H1 (cell line): Measurements from ENCODE around the gene SCGB3A1. TPM values are rescaled to one million over a fixed set of nuclear protein-coding genes. Genes with fewer than 3 reads are reported as not detected.

Source experiments
- CTCF ChIA-PET: fragments of 300-600 bp; sonication (Branson Sonifier 250); formaldehyde crosslinking; loops from one replicate; lab custom pipeline; 2021; ENCODE audit not compliant: partially characterized antibody; lab: Charles Lee
- POLR2A ChIA-PET: fragments of 300-600 bp; sonication (Branson Sonifier 250); formaldehyde crosslinking; loops from one replicate; lab custom pipeline; 2021; ENCODE audit warnings: inconsistent platforms; ENCODE audit not compliant: partially characterized antibody; lab: Charles Lee
- DNase-seq, 2 experiments: peaks; one replicate each; pipeline versions ENCODE4 v3.0.0 to v3.0.0-alpha.2; 2010 to 2022; ENCODE audit warnings: low spot score in 2 of 2, low read depth in 1 of 2, mixed read lengths in 1 of 2
- FAIRE-seq: peaks from 2 replicates; lab custom pipeline; 2011; peaks lifted over from hg19 to GRCh38; lab: Jason Lieb, UNC
- H2AFZ ChIP-seq: 2 replicates; pipeline ENCODE4 v1.8.1; 2012; ENCODE audit warnings: low read length, inconsistent platforms
- H2AK5ac ChIP-seq: 2 replicates; pipeline ENCODE4 v1.6.1; 2013; ENCODE audit warnings: low read depth, low read length
- H2BK120ac ChIP-seq: replicated peaks from 2 replicates; pipeline ENCODE3; 2013; ENCODE audit warnings: low read depth, low read length, inconsistent platforms
- H2BK12ac ChIP-seq: 2 replicates; pipeline ENCODE4 v1.6.1; 2013; ENCODE audit warnings: low read depth, low read length
- H2BK15ac ChIP-seq: 2 replicates; pipeline ENCODE4 v1.6.1; 2013; ENCODE audit warnings: low read length
- H2BK20ac ChIP-seq: 2 replicates; pipeline ENCODE4 v1.6.1; 2013; ENCODE audit warnings: low read length
- H2BK5ac ChIP-seq: 2 replicates; pipeline ENCODE4 v1.6.1; 2013; ENCODE audit warnings: low read depth, low read length
- H3K14ac ChIP-seq: 2 replicates; pipeline ENCODE4 v1.6.1; 2013; ENCODE audit warnings: inconsistent platforms; ENCODE audit not compliant: insufficient read length
- H3K18ac ChIP-seq: 2 replicates; pipeline ENCODE4 v1.6.1; 2013; ENCODE audit warnings: low read length; ENCODE audit errors: extremely low read depth
- H3K23ac ChIP-seq: 2 replicates; pipeline ENCODE4 v1.6.1; 2013; ENCODE audit warnings: inconsistent platforms; ENCODE audit not compliant: insufficient read length
- H3K23me2 ChIP-seq: 2 replicates; pipeline ENCODE4 v1.6.1; 2013; ENCODE audit warnings: low read depth, low read length
- H3K27ac ChIP-seq: 2 replicates; pipeline ENCODE4 v1.6.1; 2011; ENCODE audit warnings: low read depth, low read length, inconsistent platforms
- H3K27me3 ChIP-seq, 4 experiments: replicated peaks in 1 of 4; 1 replicate in 1 of 4; 2 replicates in 3 of 4; pipeline versions ENCODE4 v1.6.1 to v1.8.1; 2011 to 2013; ENCODE audit warnings: low read length in 3 of 4, mild to moderate bottlenecking in 3 of 4, inconsistent platforms in 2 of 4, mixed read lengths in 2 of 4, moderate library complexity in 1 of 4; ENCODE audit not compliant: control insufficient read depth in 3 of 4, insufficient read depth in 3 of 4; ENCODE audit errors: extremely low read depth in 1 of 4
- H3K36me3 ChIP-seq, 4 experiments: 2 replicates each; pipeline versions ENCODE4 v1.6.1 to v1.8.1; 2011 to 2013; ENCODE audit warnings: mild to moderate bottlenecking in 4 of 4, low read length in 3 of 4, moderate library complexity in 2 of 4, control low read depth in 1 of 4, inconsistent platforms in 1 of 4; ENCODE audit not compliant: insufficient read depth in 4 of 4, control insufficient read depth in 2 of 4
- H3K4ac ChIP-seq: replicated peaks from 2 replicates; pipeline ENCODE3; 2013; ENCODE audit warnings: low read length, low read depth, mixed read lengths, inconsistent platforms; ENCODE audit not compliant: insufficient read length
- H3K4me1 ChIP-seq, 4 experiments: replicated peaks in 1 of 4; 1 replicate in 1 of 4; 2 replicates in 3 of 4; pipeline versions ENCODE4 v1.6.1 to v1.8.1; 2011 to 2013; ENCODE audit warnings: low read length in 3 of 4, inconsistent platforms in 2 of 4, mixed read lengths in 1 of 4; ENCODE audit not compliant: insufficient read depth in 4 of 4, control insufficient read depth in 3 of 4
- H3K4me2 ChIP-seq, 2 experiments: 2 replicates each; pipeline versions ENCODE4 v1.6.1 to v1.8.1; 2011 to 2013; ENCODE audit warnings: low read depth in 2 of 2, low read length in 2 of 2, control low read depth in 1 of 2, inconsistent platforms in 1 of 2, mild to moderate bottlenecking in 1 of 2; ENCODE audit not compliant: insufficient read depth in 1 of 2
- H3K4me3 ChIP-seq, 4 experiments: fragments of 200-600, 300-600 bp in 1 of 4; sonication (generic), shearing (Covaris generic), sonication (Bioruptor Twin) in 1 of 4; 2 replicates each; pipeline versions ENCODE4 v1.5.1 to v1.8.1; 2011 to 2016; ENCODE audit warnings: low read length in 4 of 4, low read depth in 3 of 4, control low read depth in 2 of 4, inconsistent platforms in 2 of 4, mild to moderate bottlenecking in 2 of 4, mixed read lengths in 1 of 4, moderate library complexity in 1 of 4; ENCODE audit not compliant: insufficient read depth in 2 of 4; ENCODE audit errors: extremely low read depth in 1 of 4
- H3K56ac ChIP-seq: replicated peaks from 2 replicates; pipeline ENCODE3; 2013; ENCODE audit warnings: low read depth, mild to moderate bottlenecking, mixed read lengths, low read length, inconsistent platforms; ENCODE audit not compliant: insufficient read length
- H3K79me1 ChIP-seq: 2 replicates; pipeline ENCODE4 v1.6.1; 2013; ENCODE audit warnings: low read depth, low read length, control low read depth
- H3K79me2 ChIP-seq, 2 experiments: 2 replicates each; pipeline versions ENCODE4 v1.6.1 to v1.8.1; 2012 to 2013; ENCODE audit warnings: low read length in 2 of 2, mild to moderate bottlenecking in 2 of 2, inconsistent platforms in 1 of 2; ENCODE audit not compliant: insufficient read depth in 2 of 2, control insufficient read depth in 1 of 2
- H3K9ac ChIP-seq, 4 experiments: replicated peaks in 1 of 4; 1 replicate in 1 of 4; 2 replicates in 3 of 4; pipeline versions ENCODE4 v1.6.1 to v1.8.1; 2011 to 2013; ENCODE audit warnings: low read depth in 3 of 4, low read length in 3 of 4, control low read depth in 2 of 4, mild to moderate bottlenecking in 2 of 4, moderate library complexity in 2 of 4, inconsistent platforms in 1 of 4; ENCODE audit errors: extremely low read depth in 1 of 4
- H3K9me3 ChIP-seq, 2 experiments: 2 replicates each; pipeline versions ENCODE4 v1.6.1 to v1.8.1; 2012 to 2013; ENCODE audit warnings: mild to moderate bottlenecking in 2 of 2, moderate library complexity in 2 of 2, control low read depth in 1 of 2, inconsistent platforms in 1 of 2, low read depth in 1 of 2, low read length in 1 of 2, mixed read lengths in 1 of 2; ENCODE audit not compliant: insufficient read depth in 2 of 2
- H4K20me1 ChIP-seq, 2 experiments: replicated peaks in 1 of 2; 2 replicates each; pipeline versions ENCODE3 to v1.8.1; 2011 to 2013; ENCODE audit warnings: inconsistent platforms in 2 of 2, low read length in 2 of 2, mild to moderate bottlenecking in 1 of 2; ENCODE audit not compliant: insufficient read depth in 2 of 2, control insufficient read depth in 1 of 2
- H4K5ac ChIP-seq: 2 replicates; pipeline ENCODE4 v1.6.1; 2013; ENCODE audit warnings: low read length, low read depth, mixed read lengths, inconsistent platforms; ENCODE audit not compliant: insufficient read length
- H4K8ac ChIP-seq: 2 replicates; pipeline ENCODE4 v1.8.0; 2013; ENCODE audit warnings: mild to moderate bottlenecking, moderate library complexity, low read length, inconsistent platforms; ENCODE audit not compliant: insufficient read depth; ENCODE audit errors: extremely low read depth
- H4K91ac ChIP-seq: replicated peaks from 2 replicates; pipeline ENCODE3; 2013; ENCODE audit warnings: low read length, mixed read lengths, inconsistent platforms; ENCODE audit not compliant: insufficient read length
- CTBP2 ChIP-seq: IDR thresholded peaks from 2 replicates; pipeline ENCODE4 v1.7.0; 2011; ENCODE audit warnings: borderline replicate concordance, mild to moderate bottlenecking, moderate library complexity, mixed read lengths, low read length; ENCODE audit not compliant: insufficient read depth, insufficient read length
- MAFK ChIP-seq: IDR thresholded peaks from 2 replicates; pipeline ENCODE4 v1.6.1; 2012; ENCODE audit warnings: low read depth, mild to moderate bottlenecking, improper control_type of control experiment, low read length
- RAD21 ChIP-seq, 2 experiments: IDR thresholded peaks in 1 of 2; conservative IDR thresholded peaks in 1 of 2; 2 replicates each; pipeline ENCODE4 v1.6.1; 2011; ENCODE audit warnings: low read depth in 2 of 2, low read length in 2 of 2, improper control_type of control experiment in 1 of 2, inconsistent platforms in 1 of 2, mild to moderate bottlenecking in 1 of 2, moderate library complexity in 1 of 2
- RFX5 ChIP-seq: IDR thresholded peaks from 2 replicates; pipeline ENCODE4 v1.6.1; 2011; ENCODE audit warnings: low read depth, low read length, improper control_type of control experiment, borderline replicate concordance
- SAP30 ChIP-seq: fragments of 300-600 bp; sonication (generic); IDR thresholded peaks from 2 replicates; pipeline ENCODE4 v1.7.1; 2012; ENCODE audit warnings: low read length, moderate library complexity, mild to moderate bottlenecking, inconsistent platforms; ENCODE audit not compliant: insufficient read depth, insufficient replicate concordance
- SP1 ChIP-seq: IDR thresholded peaks from 2 replicates; pipeline ENCODE4 v1.6.1; 2011; ENCODE audit warnings: low read depth, low read length
- TEAD4 ChIP-seq: IDR thresholded peaks from 2 replicates; pipeline ENCODE4 v1.6.1; 2012; ENCODE audit warnings: low read depth, low read length, inconsistent platforms, mixed read lengths
- USF2 ChIP-seq: IDR thresholded peaks from 2 replicates; pipeline ENCODE4 v1.6.1; 2011; ENCODE audit warnings: low read length, improper control_type of control experiment
- whole genome bisulfite sequencing, 2 experiments: shearing (Covaris generic) in 1 of 2; methylation state at CpG; one replicate each; pipeline versions ENCODE4 v1.1.6 to v1.1.7; 2013 to 2015; ENCODE audit warnings: low lambda C conversion rate in 2 of 2, mixed read lengths in 2 of 2, inconsistent platforms in 1 of 2, low coverage in 1 of 2, missing lambda C conversion rate in 1 of 2; ENCODE audit not compliant: insufficient replicate concordance in 2 of 2, insufficient coverage in 1 of 2, insufficient read length in 1 of 2; ENCODE audit errors: extremely low coverage in 1 of 2, missing lambda C conversion rate in 1 of 2; 5-methylcytosine and 5-hydroxymethylcytosine counted together
- polyA plus RNA-seq, 7 experiments: library from polyadenylated mRNA; depleted of rRNA in 3 of 7; stranded (reverse) in 5 of 7; unstranded in 2 of 7; fragments of >200 nt in 5 of 7; fragments of 200-250 nt in 2 of 7; gene quantifications; 1 replicate in 5 of 7; 2 replicates in 1 of 7; 4 replicates in 1 of 7; pipeline versions ENCODE4 v1.2.1 to v1.2.3, GENCODE V29; 2011 to 2013; ENCODE audit warnings: missing spikeins in 2 of 7, mixed read lengths in 2 of 7
- total RNA-seq: library from RNA; stranded (reverse); fragmentation: NEBNext Ultra II Directional; extraction: Animal tissue kit (Norgen Biotek cat#: 25700); gene quantifications from 2 replicates; pipeline ENCODE4 v1.2.1, GENCODE V29; 2021
- TF ChIP-seq, protein P1 (sequence below): IDR thresholded peaks from 2 replicates; pipeline ENCODE4 v1.6.1; 2011; ENCODE audit warnings: low read depth, mild to moderate bottlenecking, low read length; ENCODE audit not compliant: insufficient read depth

Gene SCGB3A1
- total and polyA plus RNA-seq, 2 of the 8 experiments (the other 6 are each of a cell fraction or from before 2014, with no cell fraction given), result 0.20 TPM; not detected in 1

DNA sequence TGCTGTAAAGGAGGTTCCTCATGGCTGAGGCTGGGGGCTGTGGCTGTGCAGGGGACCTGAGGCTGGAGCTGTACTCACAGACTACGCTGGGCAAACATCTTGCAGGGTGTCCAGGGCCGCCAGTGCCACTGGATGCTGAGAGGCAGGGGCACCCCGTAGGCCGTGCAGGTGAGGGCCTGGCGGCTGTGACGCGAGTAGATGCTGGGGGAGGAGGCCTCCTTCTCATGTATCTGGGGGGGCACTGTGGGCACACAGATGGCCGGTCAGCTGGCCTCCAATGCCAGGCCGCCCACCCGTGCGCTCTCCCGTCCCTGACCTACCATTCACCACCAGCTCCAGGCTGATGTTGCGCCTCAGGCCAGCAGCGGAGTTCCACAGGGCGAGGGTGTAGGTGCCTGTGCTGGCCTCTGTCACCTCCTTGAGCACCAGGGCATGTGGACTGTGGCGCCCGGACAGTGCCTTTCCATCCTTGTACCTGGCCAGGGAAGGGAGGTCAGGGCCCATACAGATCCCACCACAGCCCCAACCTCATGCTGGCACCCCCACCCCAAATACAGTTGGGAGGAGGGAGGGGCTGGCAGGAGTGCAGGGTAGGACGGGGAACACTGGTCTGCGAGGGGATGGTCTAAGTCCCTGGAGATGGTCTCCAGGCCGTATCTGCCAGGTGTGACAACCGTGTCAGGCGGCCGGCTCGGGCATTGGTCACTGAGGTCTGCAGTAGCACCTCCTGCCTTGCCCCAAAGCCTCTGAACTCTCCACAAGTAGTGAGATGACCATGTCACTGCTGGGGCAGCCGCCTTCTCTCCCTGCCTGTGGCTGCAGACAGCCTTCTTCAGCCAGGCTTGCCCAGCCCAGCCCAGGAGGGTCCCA, 34.7 kb upstream of the SCGB3A1 start:
- Histone ChIP-seq H3K9me3 (no peaks in the 10 kb centered on the region), H2BK5ac (peak overlapping the region; percentile 35; the same call in 1 of the 2 replicates), H2BK15ac (no peak overlapping the region), H4K5ac (no peak overlapping the region), H3K27me3 (no peaks in the 10 kb centered on the region; a peak in 1 of 7 replicates), H3K4me3 (no peak overlapping the region), H2AFZ (no peak overlapping the region), H3K27ac (no peak overlapping the region), H3K23me2 (no peaks in the 10 kb centered on the region), H4K91ac (no peak overlapping the region), H3K14ac (no peak overlapping the region), H4K20me1 (peaks cover 0 to 2% of the 10 kb centered on the region in 2 experiments), H3K36me3 (no peaks in the 10 kb centered on the region), H3K79me2 (no peaks in the 10 kb centered on the region), H3K4ac (no peak overlapping the region), H3K9ac (no peak overlapping the region), H2BK20ac (no peak overlapping the region), H3K4me1 (no peaks in the 10 kb centered on the region; a peak in 2 of 7 replicates), H3K4me2 (no peak overlapping the region), H2BK12ac (no peak overlapping the region), H3K23ac (no peak overlapping the region), H2AK5ac (no peak overlapping the region), H3K56ac (no peak overlapping the region), H3K79me1 (no peaks in the 10 kb centered on the region), H4K8ac (peak overlapping the region; percentile 57; the same call in 1 of the 2 replicates), H2BK120ac (no peak overlapping the region), H3K18ac (no peak overlapping the region)
- whole genome bisulfite sequencing, 2 experiments, result 88% methylated on average over 25 of the region's 25 CpGs; no CpG with 5 or more reads in 1 of the 2 experiments
- ChIA-PET POLR2A (interaction anchor here (1.6 kb wide), 1 partner anchor 12 kb away, joined by 4 read pairs; no protein-coding TSS in a partner anchor), CTCF (interaction anchor here (0.9 to 2.4 kb wide), 5 partner anchors 8 to 21 kb away, joined by 3 to 16 read pairs (median 5); no protein-coding TSS in a partner anchor)
- FAIRE-seq (no peak), DNase-seq (no peak)
- TF ChIP-seq USF2 (no peak), CTBP2 (no peak), SAP30 (no peak), RFX5 (no peak), TEAD4 (no peak), RAD21 (IDR thresholded peaks at IDR 0.05 in 1 of 2, conservative IDR thresholded peaks at IDR 0.05 in 1 of 2; ENCODE audit: low read depth in 2 of 2, low read length in 2 of 2) (no peak), SP1 (no peak), MAFK (no peak)
- TF ChIP-seq, protein P1, sequence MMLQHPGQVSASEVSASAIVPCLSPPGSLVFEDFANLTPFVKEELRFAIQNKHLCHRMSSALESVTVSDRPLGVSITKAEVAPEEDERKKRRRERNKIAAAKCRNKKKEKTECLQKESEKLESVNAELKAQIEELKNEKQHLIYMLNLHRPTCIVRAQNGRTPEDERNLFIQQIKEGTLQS, result no peak
